Measurements from ENCODE around the gene IRS1.

IRS1 gene

DNA sequence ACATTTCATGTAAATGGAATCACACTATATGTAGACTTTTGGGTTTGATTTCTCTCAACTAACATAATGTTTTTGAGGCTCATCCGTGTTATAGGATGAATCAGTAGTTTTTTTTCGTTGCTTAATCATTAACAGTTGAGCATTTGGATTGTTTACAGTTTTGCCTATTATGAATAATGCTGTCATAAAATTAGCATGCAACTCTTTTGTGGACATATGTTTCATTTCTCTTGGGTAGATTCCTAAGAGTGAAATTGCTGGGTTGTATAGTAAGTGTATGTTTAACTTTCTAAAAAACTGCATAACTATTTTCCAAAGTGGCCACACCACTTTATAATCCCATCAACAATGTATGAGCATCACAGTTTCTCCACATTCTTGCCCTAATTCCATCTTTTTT, 28.6 kb upstream of the IRS1 start:
- no peak for DNase-seq
- in situ Hi-C loops (cut with MboI; ENCODE audit: low pct_unique_long_range_greater_than_20kb, low sequenced_read_pairs): no loop called here

DNA sequence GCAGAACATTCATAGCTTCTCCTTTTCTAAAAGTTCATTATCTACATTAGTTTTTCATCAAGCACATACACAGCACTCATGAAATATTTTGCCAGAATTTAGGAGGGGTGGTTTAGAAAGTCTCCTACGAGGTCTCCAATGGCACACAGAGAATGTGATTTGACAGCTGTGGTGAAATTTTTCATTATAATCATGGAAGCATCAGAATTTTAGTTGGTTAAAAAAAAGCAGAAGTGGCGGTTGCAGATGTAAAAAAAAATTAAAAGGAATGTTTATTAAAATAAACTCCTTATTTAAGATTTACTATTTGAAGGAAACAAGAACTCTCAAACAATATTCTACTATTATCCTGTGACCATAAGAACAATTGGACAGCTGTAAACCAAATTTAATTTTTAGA, 25.4 kb upstream of the IRS1 start:
- DNase-seq: no peak
- in situ Hi-C loops (cut with MboI; ENCODE audit: low pct_unique_long_range_greater_than_20kb, low sequenced_read_pairs): no loop called here

DNA sequence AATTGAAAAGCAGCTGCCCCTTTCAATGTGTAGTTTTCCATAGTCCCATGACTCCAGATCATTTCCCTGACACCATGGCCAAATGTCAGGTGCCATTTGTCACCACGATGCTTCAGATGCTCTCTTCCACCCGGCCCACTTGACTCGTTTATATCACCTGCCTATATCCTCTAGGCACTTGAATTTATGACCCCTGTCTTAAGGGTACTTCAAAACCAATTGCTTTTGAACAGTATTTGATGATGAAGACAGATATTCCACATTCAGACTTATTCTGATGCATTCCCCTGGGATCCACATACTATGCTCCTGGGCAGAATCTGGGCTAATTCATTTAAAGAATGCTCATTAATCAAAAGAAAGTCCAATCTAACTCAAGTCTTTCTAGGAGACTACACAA, 19.3 kb upstream of the IRS1 start:
- in situ Hi-C loops (cut with MboI; ENCODE audit: low pct_unique_long_range_greater_than_20kb, low sequenced_read_pairs): loop anchor here (25.0 kb wide), 1 partner anchor 1132 kb away; no protein-coding TSS in a partner anchor
- no peak for DNase-seq

DNA sequence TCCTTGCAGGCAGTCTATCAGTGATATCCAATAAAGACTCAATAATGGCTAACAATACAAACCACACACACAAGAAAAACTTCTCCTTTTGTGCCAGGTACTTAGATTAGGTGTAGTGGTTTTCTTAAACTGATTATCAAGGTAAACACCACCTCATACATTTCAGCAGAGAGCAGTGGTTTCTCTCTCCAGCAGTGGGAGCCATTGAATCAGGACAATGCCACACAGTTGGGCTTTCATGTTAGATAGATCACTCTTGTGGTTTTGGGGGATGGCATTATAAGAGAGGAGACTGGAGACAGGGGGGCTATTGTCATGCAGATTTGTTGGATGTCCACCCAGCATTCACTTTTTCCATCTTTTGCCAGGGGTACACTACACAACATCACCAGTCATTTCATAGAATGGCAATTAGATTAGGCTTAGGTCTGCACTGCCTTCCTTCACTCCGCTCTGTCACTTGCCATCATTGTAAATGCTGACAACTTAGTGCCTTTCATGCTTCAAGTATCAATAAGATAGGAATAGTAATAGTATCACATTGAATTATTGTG, 13.6 kb upstream of the IRS1 start:
- no peak for DNase-seq
- in situ Hi-C loops (cut with MboI; ENCODE audit: low pct_unique_long_range_greater_than_20kb, low sequenced_read_pairs): loop anchor here (25.0 kb wide), 1 partner anchor 1126 kb away; no protein-coding TSS in a partner anchor

DNA sequence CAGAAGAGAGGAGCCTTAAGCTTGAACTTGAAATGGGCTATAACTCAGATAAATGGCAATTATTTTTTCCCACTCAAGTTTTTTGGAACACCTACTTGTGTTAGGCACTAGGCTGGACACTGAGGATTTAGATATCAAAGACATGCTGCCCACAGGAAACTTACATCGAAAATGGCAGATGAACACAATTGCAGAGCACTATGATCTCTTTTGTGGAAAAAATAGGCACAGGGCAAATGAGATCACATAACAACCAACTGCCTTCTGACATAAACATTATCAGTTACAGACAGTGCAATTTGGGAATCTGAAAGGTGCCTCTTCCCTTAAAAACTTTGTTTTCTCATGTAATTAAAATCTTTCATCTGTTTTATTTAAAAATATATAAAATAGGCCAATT, 3.8 kb upstream of the IRS1 start:
- no peak for DNase-seq
- in situ Hi-C loops (cut with MboI; ENCODE audit: low pct_unique_long_range_greater_than_20kb, low sequenced_read_pairs): loop anchor here (25.0 kb wide), 1 partner anchor 1116 kb away; no protein-coding TSS in a partner anchor

DNA sequence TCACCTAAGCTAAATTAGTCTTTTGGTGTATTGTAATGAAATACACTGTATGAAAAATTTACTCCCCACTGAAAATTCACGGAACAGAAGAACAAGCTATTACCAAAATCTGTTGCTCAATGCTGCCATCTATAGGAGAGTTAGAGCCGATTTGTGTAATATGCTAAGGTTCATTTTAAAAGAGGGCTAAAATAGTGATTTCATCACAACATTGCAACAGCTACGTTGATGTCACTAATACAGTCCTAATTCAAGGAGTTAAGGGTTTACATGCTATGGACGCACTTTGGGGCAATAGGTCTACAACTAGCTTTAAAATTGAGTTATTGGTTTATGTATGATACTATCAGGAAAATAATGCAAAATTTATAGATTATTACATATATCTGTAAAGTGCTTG, 3.0 kb upstream of the IRS1 start:
- in situ Hi-C loops (cut with MboI; ENCODE audit: low pct_unique_long_range_greater_than_20kb, low sequenced_read_pairs): loop anchor here (25.0 kb wide), 1 partner anchor 1115 kb away; no protein-coding TSS in a partner anchor
- DNase-seq: peak; percentile 57

DNA sequence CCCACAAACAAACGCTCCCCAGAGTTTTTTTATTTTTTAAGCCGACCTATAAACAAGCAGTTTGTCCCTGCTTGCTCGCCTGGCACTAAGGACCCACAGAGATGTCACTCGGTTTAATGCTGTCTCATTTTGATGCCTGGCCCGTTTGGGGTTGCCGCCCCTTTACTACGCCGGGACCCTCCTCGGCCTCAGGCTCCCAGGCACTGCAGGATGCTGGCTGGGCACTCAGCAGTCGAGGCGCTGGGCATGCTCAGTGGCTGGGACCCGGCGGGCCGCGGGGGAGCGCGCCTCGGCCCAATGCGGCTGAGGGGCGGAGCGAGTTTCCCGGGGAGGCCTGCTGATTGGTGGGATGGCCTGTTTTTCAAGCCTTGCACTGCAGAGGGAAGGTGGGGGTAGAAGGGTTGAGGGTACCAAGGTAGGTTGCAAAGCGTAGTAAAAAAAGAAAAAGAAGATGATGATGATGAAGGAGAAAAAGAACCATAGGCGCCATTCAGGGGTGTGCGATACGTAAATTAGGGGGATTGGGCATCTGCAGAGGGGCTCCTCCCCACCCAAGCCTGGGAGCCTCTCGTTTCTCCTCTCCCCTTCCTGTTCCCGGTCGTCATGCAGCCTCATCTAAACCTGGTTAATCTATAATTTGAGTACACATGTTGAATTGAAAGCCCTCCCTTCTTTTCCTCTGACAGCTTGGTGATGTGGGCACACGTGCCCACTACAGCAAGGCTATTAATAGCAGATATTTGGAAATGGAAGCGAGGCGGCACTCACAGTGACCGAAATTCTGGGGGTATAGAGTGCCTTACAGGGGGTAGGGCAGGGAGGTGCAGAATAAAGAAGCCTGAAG, 1.5 kb upstream of the IRS1 start:
- no peak for DNase-seq
- in situ Hi-C loops (cut with MboI; ENCODE audit: low pct_unique_long_range_greater_than_20kb, low sequenced_read_pairs): loop anchor here (25.0 kb wide), 1 partner anchor 1114 kb away; no protein-coding TSS in a partner anchor

DNA sequence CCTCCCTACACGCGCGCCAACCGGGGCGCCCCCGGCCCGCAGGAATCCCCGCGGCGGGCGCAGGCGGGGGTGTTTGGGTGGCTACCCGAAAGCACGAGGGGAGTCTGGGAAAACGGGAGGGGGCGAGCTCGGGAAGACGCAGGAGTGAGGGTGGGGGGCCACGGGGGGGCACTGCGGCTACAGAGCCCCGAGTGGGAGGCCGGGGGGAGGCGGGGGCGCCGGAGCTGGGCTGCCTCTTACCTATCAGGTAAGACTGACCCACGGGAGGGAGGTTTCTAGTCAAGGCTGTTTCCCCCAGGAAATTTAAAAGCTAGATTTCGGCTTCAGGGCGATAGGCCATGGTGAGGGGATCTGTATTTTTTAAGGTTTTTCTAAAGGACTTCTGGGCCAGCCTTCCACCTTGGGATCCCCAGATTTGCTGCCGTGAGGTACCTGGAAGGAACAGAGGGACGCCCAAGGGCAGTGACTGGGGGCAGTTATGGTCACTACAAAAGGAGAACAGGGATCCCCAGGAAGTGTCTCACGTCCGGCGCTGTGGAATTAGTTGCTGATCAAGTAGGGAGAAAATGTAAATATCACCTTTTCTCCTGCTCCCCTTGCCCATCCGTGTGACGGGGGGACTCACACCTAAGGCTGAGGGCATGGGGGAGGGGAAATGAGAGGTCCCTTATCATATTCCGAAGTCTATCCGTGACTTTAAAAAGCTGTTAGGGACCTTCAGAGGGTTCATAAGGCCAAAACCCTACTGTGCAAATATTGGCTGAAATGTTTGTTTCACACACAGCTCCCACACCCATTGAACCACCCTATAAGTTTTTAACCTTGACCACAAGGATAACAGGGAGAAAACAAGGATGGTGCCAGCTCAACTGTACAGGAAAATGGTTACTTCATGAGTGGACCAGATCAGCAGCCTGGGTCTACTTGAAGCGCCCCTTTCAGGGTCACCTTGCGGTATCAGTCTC, 638 bp upstream of the IRS1 start:
- in situ Hi-C loops (cut with MboI; ENCODE audit: low pct_unique_long_range_greater_than_20kb, low sequenced_read_pairs): loop anchor here (25.0 kb wide), 1 partner anchor 1113 kb away; no protein-coding TSS in a partner anchor
- DNase-seq: no peak

DNA sequence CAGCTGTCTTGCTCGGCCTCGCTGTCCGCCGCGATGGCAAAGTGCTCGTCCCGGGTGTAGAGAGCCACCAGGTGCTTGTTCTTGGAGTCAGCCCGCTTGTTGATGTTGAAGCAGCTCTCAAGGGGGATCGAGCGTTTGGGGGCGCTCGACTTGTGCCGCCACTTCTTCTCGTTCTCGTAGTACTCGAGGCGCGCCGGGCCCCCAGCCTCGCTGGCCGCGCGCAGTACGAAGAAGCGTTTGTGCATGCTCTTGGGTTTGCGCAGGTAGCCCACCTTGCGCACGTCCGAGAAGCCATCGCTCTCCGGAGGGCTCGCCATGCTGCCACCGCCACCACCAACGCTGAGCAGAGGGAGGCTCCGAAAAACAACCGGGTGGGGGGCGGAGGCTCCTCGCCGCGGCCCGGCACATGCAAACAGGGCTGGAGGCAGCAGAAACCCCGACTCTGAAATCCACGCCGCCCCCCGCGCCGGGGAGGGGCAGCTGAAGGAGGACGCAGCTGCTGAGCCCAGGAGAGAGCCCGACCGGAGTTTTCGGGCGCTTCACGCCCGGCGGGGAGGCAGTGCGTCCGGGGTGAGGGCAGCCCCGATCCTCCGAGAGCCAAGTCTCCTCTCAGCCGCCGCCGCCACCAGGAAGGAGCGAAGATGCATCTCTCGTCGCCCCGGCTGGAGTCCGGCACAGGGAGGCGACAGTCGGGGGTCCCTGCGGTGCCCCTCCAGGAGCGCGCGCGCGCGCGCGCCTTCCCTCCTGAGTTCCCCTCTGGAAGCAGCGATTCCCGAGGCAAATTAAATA, 1.0 kb downstream of the IRS1 start:
- in situ Hi-C loops (cut with MboI; ENCODE audit: low pct_unique_long_range_greater_than_20kb, low sequenced_read_pairs): no loop called here
- DNase-seq: no peak

DNA sequence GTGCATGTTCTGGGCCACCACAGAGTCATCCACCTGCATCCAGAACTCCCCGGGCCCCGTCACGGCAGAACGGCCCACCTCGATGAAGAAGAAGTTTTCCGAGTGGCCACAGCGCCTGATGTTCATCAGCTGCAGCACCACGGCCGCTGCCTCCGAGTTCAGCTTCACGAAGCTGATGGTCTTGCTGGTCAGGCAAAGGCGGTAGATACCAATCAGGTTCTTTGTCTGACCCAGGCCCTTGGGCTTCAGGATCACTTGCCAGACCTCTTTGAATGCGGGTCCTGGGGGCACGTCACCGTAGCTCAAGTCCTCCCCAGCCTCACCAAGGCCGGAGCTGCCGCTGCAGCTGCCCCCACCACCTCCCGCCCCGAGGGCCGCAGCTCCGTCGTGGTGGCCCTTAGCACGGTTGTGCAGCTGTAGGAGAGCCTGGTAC, 1.6 kb downstream of the IRS1 start:
- in situ Hi-C loops (cut with MboI; ENCODE audit: low pct_unique_long_range_greater_than_20kb, low sequenced_read_pairs): no loop called here
- no peak for DNase-seq

DNA sequence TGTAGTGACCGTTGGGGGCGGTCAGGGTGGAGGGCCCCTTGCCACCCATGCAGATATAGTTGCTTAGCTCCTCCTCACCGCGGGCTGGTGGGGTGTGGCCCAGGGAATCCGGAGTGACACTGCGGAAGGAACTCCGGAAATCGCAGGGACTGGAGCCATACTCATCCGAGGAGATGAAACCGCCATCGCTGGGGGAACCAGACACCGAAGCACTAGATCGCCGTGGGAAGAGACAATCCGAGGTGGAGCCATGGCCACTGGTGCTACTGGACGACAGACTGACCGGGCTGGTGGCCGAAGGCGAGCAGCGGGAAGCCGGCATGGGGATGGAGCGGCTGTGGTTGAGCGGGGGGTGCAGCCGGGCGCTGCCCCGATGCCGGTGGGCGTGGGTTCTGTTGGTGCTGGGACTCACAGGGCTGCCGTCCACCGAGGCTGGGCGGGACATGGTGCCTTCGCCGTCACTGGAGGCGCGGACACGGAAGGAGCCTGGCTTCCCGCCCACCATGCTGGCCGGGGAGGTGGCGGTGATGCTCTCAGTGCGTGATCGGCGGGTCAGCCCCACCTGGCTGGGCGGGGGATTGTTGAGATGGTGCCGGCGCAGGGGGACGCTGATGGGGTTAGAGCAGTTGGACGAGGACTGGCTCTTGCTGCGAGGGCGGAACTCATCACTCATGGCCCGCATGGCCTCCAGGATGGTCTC, 2.2 kb downstream of the IRS1 start:
- in situ Hi-C loops (cut with MboI; ENCODE audit: low pct_unique_long_range_greater_than_20kb, low sequenced_read_pairs): no loop called here
- DNase-seq: no peak

DNA sequence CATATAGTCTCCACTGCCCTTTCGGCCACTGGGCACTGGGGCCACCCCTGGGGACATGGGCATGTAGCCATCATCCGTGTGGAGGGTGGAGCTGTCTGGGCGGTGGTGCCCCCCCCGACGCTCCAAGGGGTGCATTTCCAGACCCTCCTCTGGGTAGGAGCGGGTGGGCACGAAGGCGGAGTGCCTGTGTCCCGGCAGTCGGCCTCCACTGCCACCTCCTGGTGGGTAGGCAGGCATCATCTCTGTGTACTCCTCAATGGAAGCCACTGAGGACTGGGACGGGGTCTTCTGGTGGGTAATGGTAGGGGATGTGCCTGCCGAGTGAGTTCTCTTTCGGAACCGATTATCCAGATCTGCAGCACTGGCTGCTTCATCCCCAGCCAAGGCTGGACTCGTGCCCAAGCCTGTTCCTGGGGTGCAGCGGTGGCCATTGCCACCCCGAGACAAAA, 2.8 kb downstream of the IRS1 start:
- no peak for DNase-seq
- in situ Hi-C loops (cut with MboI; ENCODE audit: low pct_unique_long_range_greater_than_20kb, low sequenced_read_pairs): no loop called here

DNA sequence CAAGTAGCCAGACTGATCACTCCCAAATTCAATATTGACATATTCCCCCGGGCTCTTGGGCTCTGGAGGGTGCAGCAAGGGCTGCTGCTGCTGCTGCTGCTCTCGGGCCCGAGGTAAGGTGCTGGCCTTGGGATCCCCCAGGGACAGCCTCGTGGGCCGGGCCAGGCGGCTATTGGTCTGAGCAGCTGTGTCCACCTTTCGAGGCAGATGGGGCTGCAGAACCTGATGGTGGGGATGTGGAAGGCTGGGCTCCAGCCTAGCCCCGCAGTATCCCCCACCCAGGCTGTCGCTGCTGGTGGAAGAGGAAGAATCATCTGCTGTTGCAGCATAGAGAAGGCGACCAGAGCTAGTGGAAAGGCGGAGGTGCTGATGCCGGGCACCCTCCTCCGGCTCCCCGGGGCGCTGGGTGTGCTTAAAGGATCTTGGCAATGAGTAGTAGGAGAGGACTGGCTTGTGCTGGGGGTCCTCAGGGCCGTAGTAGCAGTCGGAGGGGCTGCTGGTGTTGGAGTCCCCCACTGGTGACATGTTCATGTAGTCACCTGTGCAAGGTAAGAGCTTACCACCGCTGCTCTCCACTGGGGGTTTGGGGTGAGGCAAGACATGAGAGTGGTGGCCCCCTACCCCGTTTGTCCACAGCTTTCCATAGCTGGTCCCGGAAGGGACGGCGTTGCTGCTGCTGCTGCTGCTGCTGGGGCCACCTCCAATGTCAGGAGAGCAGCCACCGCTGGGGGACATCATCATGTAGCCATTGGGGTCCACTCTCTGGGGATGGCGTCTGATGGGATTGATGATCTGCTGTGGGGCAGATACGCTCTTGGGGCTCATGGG, 3.4 kb downstream of the IRS1 start:
- in situ Hi-C loops (cut with MboI; ENCODE audit: low pct_unique_long_range_greater_than_20kb, low sequenced_read_pairs): no loop called here

DNA sequence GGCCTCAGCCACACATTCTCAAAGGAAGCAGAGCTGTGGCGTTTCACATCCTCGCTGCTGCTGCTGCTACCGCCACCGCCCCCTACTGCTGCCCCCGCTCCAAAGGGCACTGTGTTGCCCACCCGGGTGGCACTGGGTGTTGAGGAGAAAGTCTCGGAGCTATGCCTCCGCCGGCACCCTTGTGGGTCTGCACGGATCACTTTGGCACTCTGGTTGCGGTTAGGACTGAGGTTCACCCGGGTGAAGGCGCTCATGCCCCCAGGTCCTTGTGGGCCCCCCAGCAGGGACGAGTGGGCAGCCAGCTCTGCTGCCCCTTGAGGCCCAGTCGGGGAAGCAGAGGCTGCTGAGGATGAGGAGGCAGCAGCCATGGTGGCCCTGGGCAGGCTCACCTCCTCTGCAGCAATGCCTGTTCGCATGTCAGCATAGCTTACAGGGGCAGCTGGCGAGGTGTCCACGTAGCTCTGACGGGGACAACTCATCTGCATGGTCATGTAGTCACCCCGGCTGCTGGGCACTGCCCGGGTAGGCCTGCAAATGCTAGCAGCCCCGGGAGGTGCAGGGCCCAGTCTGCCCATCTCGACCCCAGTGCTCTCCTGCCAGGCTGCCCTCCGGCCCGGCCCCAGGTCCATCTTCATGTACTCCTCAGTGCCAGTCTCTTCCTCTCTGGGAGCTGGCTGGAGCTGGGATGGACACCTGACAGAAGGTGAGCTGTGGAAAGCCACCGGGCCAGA, 4.2 kb downstream of the IRS1 start:
- in situ Hi-C loops (cut with MboI; ENCODE audit: low pct_unique_long_range_greater_than_20kb, low sequenced_read_pairs): no loop called here
- no peak for DNase-seq

More for the DNA sequence above, 3.4 kb downstream of the IRS1 start:
- DNase-seq: no peak

DNA sequence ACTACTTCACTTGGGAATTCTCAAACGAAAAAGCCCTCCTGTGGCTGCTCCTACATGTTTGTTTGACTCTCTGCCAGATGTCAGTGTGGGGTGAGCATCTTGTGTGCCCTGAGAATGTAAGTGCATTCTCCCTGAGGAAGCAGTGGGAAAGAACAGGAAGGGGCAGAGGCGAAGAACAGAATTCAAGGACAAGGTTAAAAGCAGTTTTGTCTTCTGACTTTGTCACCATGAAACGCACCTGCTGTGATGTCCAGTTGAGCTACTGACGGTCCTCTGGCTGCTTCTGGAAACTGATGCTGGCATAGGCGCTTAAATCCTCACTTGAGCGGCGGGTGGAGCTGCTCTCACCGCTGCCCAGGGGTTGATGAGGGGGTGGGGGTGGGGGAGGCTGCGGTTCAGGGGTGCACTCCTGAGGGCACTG, 4.9 kb downstream of the IRS1 start:
- in situ Hi-C loops (cut with MboI; ENCODE audit: low pct_unique_long_range_greater_than_20kb, low sequenced_read_pairs): no loop called here
- no peak for DNase-seq

DNA sequence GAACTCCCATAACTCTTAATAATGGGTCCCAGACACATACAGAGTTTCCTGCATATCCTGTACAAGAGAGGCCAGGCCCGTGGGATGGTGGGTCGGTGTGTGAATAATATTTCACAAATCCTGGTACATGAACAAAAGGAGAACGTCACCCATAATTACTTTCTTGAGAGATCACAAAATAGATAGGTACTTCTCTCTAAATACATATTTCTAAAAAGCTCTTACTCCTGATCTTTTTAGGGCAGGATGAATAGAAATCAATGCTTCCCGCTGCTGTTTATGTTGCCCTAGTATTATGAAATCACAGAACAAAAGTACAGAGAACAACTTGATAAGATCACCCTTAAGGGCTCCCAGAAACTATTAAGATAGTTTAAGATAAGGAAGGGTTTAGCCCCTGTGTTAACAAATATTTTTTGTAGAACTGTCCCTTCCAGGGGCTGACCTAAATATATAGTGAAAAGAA, 5.4 kb downstream of the IRS1 start:
- no peak for DNase-seq
- in situ Hi-C loops (cut with MboI; ENCODE audit: low pct_unique_long_range_greater_than_20kb, low sequenced_read_pairs): no loop called here

Measured in KBM-7 (cell line).